Mesothelial cell of epicardium (in vitro differentiated cells): Measurements from ENCODE around the gene C17orf113. TPM values are rescaled to one million over a fixed set of nuclear protein-coding genes. Genes with fewer than 3 reads are reported as not detected.

Experiments
- DNase-seq, 2 experiments: peaks; one replicate each; pipeline ENCODE4 v3.0.0; 2021; ENCODE audit warnings: low spot score in 2 of 2; ENCODE audit not compliant: unreplicated experiment in 2 of 2
- H3K27ac Mint-ChIP-seq: 2 replicates; pipeline ENCODE4 v1.8.0; 2021; ENCODE audit warnings: mixed read lengths
- H3K27me3 Mint-ChIP-seq: 2 replicates; pipeline ENCODE4 v1.8.0; 2021; ENCODE audit warnings: low read depth, mixed read lengths
- H3K36me3 Mint-ChIP-seq: 2 replicates; pipeline ENCODE4 v1.8.0; 2021; ENCODE audit warnings: mixed read lengths
- H3K4me1 Mint-ChIP-seq: 2 replicates; pipeline ENCODE4 v1.8.0; 2021; ENCODE audit warnings: mixed read lengths
- H3K4me3 Mint-ChIP-seq: 2 replicates; pipeline ENCODE4 v1.8.0; 2021; ENCODE audit warnings: mild to moderate bottlenecking, moderate library complexity, mixed read lengths
- H3K9me3 Mint-ChIP-seq: 2 replicates; pipeline ENCODE4 v1.8.0; 2021; ENCODE audit warnings: mixed read lengths
- CTCF ChIP-seq: fragments of 200-600 bp; sonication (generic); IDR thresholded peaks from one replicate; pipeline ENCODE4 v1.5.0; 2021; ENCODE audit warnings: antibody characterized with exemption; ENCODE audit not compliant: unreplicated experiment
- total RNA-seq: library from RNA; stranded (reverse); gene quantifications from 3 replicates; pipeline ENCODE4 v1.2.1, GENCODE V29; 2021

The C17orf113 gene
- total RNA-seq, 1 donor from 2014 or later = 5.1 TPM

GRCh38 chr17:42002792-42003301 is 47.6 kb downstream of the C17orf113 start:
- no peak for DNase-seq
- no peaks in the 10 kb centered on the region for H3K9me3 Mint-ChIP-seq
- no peaks in the 10 kb centered on the region for H3K27me3 Mint-ChIP-seq
- no peak overlapping the region for H3K4me3 Mint-ChIP-seq
- H3K4me1 Mint-ChIP-seq = no peaks in the 10 kb centered on the region
- no peak for TF ChIP-seq CTCF
- H3K36me3 Mint-ChIP-seq = peaks cover 24% of the 10 kb centered on the region
- H3K27ac Mint-ChIP-seq = no peak overlapping the region

- no peaks in the 10 kb centered on the region for H3K4me1 Mint-ChIP-seq
- H3K27ac Mint-ChIP-seq = no peak overlapping the region
- no peak overlapping the region for H3K4me3 Mint-ChIP-seq
- H3K36me3 Mint-ChIP-seq = peaks cover 26% of the 10 kb centered on the region
- DNase-seq = no peak
- H3K9me3 Mint-ChIP-seq = no peaks in the 10 kb centered on the region
- H3K27me3 Mint-ChIP-seq = no peaks in the 10 kb centered on the region
- no peak for TF ChIP-seq CTCF
Observed at GRCh38 chr17:42002175-42002791, 48.1 kb downstream of the C17orf113 start.

- H3K27ac Mint-ChIP-seq = no peak overlapping the region
- H3K9me3 Mint-ChIP-seq = no peaks in the 10 kb centered on the region
- H3K36me3 Mint-ChIP-seq = peaks cover 27% of the 10 kb centered on the region
- no peak for TF ChIP-seq CTCF
- H3K27me3 Mint-ChIP-seq = no peaks in the 10 kb centered on the region
- no peak overlapping the region for H3K4me3 Mint-ChIP-seq
- no peak for DNase-seq
- no peaks in the 10 kb centered on the region for H3K4me1 Mint-ChIP-seq
Observed at GRCh38 chr17:42001729-42002128, 48.7 kb downstream of the C17orf113 start.

- Mint-ChIP-seq H3K4me3 (no peak overlapping the region), H3K4me1 (no peaks in the 10 kb centered on the region), H3K27ac (no peak overlapping the region), H3K9me3 (no peaks in the 10 kb centered on the region), H3K36me3 (peaks cover 37% of the 10 kb centered on the region), H3K27me3 (no peaks in the 10 kb centered on the region)
- TF ChIP-seq CTCF = no peak
- no peak for DNase-seq
Observed at GRCh38 chr17:42000413-42001133, 49.8 kb downstream of the C17orf113 start.

GRCh38 chr17:41998497-41998896 is 51.9 kb downstream of the C17orf113 start:
- TF ChIP-seq CTCF = no peak
- no peak overlapping the region for H3K4me3 Mint-ChIP-seq
- no peaks in the 10 kb centered on the region for H3K4me1 Mint-ChIP-seq
- H3K9me3 Mint-ChIP-seq = no peaks in the 10 kb centered on the region
- H3K27ac Mint-ChIP-seq = no peak overlapping the region
- no peak for DNase-seq
- peaks cover 44% of the 10 kb centered on the region for H3K36me3 Mint-ChIP-seq
- H3K27me3 Mint-ChIP-seq = no peaks in the 10 kb centered on the region
